ENCODE measurements around the gene DNAH11.

DNAH11 gene, protein sequence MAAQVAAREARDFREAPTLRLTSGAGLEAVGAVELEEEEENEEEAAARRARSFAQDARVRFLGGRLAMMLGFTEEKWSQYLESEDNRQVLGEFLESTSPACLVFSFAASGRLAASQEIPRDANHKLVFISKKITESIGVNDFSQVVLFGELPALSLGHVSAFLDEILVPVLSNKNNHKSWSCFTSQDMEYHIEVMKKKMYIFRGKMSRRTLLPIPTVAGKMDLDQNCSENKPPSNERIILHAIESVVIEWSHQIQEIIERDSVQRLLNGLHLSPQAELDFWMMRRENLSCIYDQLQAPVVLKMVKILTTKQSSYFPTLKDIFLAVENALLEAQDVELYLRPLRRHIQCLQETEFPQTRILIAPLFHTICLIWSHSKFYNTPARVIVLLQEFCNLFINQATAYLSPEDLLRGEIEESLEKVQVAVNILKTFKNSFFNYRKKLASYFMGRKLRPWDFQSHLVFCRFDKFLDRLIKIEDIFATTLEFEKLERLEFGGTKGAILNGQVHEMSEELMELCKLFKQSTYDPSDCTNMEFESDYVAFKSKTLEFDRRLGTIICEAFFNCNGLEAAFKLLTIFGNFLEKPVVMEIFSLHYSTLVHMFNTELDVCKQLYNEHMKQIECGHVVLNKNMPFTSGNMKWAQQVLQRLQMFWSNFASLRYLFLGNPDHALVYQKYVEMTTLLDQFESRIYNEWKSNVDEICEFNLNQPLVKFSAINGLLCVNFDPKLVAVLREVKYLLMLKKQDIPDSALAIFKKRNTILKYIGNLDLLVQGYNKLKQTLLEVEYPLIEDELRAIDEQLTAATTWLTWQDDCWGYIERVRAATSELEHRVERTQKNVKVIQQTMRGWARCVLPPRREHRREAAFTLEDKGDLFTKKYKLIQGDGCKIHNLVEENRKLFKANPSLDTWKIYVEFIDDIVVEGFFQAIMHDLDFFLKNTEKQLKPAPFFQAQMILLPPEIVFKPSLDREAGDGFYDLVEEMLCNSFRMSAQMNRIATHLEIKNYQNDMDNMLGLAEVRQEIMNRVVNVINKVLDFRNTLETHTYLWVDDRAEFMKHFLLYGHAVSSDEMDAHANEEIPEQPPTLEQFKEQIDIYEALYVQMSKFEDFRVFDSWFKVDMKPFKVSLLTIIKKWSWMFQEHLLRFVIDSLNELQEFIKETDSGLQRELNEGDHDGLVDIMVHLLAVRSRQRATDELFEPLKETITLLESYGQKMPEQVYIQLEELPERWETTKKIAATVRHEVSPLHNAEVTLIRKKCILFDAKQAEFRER (N-terminal part only)

DNA sequence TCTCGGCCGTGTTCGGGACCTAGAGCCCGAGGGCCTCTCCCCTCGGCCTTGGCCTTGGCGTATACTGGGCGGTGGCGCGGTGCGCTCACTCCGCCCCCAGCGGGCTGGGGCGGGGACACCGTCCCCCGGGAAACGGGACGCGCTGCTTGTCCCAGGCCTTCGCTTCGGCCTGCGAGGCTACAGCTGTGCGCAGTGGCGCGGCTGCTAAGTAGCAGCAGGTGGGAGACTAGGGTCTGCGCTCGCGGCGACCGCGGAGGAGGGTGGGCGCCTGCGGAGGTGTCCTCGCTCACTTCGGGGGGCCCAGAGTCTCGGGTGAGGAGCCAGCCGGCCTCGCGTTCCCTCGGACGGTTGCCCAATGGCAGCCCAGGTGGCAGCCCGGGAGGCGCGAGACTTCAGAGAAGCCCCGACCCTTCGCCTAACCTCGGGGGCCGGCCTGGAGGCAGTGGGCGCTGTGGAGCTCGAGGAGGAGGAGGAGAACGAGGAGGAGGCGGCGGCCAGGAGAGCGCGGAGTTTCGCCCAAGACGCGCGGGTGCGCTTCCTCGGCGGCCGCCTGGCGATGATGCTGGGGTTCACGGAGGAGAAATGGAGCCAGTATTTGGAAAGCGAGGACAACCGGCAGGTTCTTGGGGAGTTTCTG lies at the start of gene DNAH11:
TSS of gene DNAH11 (plus strand) at position 149 of the 637 bp plus-strand sequence. CDS start at position 356, 207 bp downstream.
- TF ChIP-seq GATA3 (IDR thresholded peaks at IDR 0.05; ENCODE audit: low read depth, low read length), result no peak
- TF ChIP-seq GATA2 (IDR thresholded peaks at IDR 0.05; ENCODE audit: low read depth, low read length), result no peak

DNA sequence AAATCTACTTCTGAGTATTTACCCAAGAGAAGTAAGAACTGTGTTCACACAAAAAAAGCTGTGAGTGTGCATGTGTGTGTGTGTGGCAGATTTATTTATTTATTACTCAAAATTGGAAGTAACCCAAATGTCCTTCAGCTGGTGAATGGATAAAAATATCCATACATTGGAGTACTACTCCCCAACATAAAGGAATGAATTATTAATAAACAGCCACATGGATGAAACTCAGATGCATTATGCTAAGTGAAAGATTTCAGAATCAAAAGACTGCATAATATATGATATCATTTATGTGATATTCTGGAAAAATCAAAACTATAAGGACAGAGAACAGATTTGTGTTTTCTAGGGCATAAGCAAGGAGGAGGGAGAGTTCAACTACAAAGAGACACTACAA lies 47.1 kb upstream of the DNAH11 start:
- no peak for TF ChIP-seq GATA3 (IDR thresholded peaks at IDR 0.05; ENCODE audit: low read depth, low read length)
- no peak for TF ChIP-seq GATA2 (IDR thresholded peaks at IDR 0.05; ENCODE audit: low read depth, low read length)

DNA sequence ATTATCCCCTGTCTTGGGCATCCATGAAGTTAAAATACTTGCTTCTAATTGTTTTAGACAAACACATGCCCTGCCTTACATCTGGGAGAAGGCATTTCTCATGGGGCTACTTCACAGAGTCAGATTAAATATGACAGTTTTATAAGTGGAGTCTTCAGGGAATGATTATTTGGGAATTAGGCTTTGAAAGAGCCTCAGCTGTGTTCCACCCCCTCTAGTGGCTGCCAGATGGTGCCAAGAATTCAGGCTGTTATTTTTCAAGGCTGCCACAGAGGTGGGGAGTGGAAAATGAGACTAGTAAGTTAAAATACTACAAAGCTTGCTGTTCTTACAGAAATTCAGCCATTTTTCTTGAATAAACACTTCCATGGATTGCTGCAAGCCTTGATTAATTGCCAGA lies 45.8 kb upstream of the DNAH11 start:
- TF ChIP-seq GATA3 (IDR thresholded peaks at IDR 0.05; ENCODE audit: low read depth, low read length), result no peak
- TF ChIP-seq GATA2 (IDR thresholded peaks at IDR 0.05; ENCODE audit: low read depth, low read length), result no peak

DNA sequence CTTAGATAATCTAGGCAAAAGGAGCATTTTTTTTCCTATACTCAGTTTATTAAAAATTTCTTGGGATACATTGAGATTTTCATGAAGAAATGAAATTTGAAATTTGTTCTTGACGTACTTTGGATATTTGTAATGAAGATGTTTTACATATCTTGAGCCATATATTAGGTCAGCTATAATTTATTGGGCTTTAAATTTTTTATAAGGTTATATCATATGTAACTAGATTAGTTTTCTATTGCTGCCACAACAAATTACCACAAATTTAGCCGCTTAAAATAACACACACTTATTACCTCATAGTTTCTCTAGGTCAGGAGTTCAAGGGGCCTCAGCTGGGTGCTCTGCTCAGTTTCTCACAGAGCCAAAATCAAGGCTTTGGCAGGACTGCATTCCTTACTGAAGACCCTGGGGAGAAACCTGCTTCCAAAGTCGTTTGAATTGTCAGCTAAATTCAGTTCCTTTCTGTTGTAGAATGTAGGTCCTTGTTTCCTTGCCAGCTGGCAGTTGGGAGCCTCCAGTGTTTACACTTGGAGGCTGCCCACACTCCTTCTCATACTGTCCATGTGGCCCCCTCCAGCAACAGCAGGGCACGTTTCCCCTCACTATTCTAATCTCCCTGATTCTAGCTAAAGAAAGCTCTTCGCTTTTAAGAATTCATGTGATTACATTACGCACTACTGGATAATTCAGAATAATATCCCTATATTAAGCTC lies 42.6 kb upstream of the DNAH11 start:
- TF ChIP-seq GATA3 (IDR thresholded peaks at IDR 0.05; ENCODE audit: low read depth, low read length) (no peak), GATA2 (IDR thresholded peaks at IDR 0.05; ENCODE audit: low read depth, low read length) (no peak)

DNA sequence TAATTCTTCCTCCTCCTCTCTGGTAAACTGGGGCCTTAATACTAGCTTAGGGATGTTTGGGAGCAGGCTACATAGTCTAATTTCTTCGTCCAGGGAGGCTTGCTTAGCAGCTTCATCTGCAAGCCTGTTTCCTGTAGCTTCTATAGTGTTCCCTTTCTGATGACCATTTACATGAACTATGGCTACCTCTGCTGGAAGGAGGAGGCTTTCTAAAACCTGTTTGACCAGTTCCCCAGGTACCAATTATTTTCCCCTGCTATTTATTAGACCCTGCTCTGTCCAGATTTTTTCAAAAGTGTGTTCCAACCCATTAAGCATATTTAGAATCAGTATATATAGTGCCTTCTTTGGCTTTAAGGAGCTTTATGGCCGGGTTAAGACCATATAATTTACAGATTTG lies 38.8 kb upstream of the DNAH11 start:
- TF ChIP-seq GATA2 (IDR thresholded peaks at IDR 0.05; ENCODE audit: low read depth, low read length) (no peak), GATA3 (IDR thresholded peaks at IDR 0.05; ENCODE audit: low read depth, low read length) (no peak)

DNA sequence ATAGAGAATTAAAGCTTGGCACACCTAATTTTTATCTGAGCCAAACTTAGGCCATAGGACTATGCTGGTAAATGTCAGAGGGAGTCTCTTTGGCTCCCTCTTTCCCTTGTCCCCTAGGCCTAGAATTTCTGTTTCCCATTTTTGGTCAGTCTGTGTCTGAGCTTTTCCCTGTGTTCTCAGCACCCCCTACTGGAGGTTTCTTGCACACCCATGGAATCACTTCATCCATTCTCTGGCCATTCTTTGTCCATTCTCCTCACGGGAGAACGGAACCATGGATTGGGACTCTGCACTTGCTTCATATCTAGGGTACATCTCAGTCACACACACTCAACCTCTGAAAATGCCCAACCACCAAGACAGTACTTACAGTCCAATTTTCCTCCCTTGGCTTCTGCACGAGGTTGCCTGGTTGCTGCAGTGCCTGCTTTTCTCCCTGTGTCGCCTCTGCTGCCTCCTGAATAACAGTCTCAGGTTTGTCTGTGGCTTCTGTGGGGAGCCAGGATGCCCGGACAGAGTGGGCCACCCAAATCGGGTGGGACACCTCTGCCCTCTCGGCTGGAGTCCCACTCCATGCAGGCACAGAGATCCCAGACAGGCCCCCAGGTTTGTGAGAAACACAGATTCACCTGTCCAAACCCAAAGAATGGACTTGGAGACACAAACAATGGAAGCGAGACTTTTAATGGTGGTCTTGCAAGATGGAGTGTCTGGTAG lies 35.1 kb upstream of the DNAH11 start:
- no peak for TF ChIP-seq GATA3 (IDR thresholded peaks at IDR 0.05; ENCODE audit: low read depth, low read length)
- no peak for TF ChIP-seq GATA2 (IDR thresholded peaks at IDR 0.05; ENCODE audit: low read depth, low read length)

DNA sequence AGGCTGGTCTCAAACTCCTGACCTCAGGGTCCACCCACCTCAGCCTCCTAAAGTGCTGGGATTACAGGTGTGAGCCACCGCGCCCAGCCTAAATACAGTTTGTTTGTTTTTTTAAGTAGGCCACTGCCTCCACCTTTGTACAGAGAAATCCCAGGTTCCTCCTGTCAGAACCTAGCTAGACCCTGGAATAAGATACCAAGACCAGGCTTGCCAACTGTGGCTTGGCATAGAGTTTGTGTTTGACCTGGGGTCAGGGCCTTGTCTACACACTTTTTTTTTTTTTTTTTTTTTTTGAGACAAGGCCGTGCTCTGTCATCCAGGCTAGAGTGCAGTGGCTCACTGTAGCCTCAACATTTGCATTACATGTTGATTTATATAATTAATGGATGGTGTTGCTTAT lies 34.3 kb upstream of the DNAH11 start:
- TF ChIP-seq GATA3 (IDR thresholded peaks at IDR 0.05; ENCODE audit: low read depth, low read length) (no peak), GATA2 (IDR thresholded peaks at IDR 0.05; ENCODE audit: low read depth, low read length) (no peak)

DNA sequence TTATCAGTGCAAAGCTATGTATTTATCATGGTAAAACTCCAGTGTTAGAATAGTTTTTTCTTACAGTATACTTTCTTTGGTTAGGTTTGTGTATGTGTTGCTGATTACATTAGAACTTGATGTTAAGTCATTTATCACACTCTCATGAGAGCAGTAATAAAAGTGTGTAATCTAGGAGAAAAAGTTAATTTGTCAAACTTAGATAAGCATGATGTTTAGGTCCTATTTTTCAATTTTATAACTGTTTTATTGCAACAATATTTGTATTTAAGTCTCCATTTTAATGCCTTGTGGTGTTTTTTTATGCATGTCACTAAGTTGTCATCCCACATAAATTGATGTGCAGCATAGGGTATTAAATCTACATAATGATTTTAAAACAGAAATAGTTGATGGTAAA lies 28.8 kb upstream of the DNAH11 start:
- TF ChIP-seq GATA2 (IDR thresholded peaks at IDR 0.05; ENCODE audit: low read depth, low read length) (no peak), GATA3 (IDR thresholded peaks at IDR 0.05; ENCODE audit: low read depth, low read length) (no peak)

DNA sequence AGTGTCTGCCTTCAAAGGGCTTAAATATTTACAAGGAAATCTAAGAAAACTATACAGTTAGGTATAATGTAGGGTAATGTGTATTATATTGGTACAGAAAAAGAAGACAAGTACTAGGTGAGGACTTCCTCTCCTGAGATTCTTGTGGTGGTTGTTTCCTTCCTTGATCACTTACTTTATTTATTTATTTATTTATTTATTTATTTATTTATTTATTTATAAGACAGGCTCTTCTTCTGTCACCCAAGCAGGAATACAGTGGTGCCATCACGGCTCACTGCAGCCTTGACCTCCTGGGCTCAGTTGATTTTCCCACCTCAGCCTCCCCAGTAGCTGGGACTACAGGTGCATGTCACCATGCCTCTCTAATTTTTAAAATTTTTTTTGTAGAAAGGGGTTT lies 18.2 kb upstream of the DNAH11 start:
- TF ChIP-seq GATA3 (IDR thresholded peaks at IDR 0.05; ENCODE audit: low read depth, low read length) (no peak), GATA2 (IDR thresholded peaks at IDR 0.05; ENCODE audit: low read depth, low read length) (no peak)

DNA sequence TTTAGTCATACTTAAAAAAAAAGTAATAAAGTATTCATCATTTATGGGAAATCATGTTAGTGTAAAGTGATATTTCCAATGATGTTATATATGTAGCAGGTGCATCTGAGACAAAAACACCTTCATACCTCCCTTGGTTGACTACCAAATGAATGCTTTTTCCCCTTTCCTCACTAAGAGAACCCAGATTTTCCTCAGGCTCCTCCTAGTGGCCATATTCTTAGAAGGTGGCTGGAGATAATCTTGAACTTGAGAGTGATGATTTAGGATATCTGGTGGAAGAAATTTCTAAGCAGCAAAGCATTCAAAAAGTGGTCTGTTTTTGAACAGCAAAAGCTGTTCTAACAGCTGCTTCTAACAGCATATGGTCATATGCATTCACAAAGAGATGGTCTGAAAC lies 16.8 kb upstream of the DNAH11 start:
- TF ChIP-seq GATA3 (IDR thresholded peaks at IDR 0.05; ENCODE audit: low read depth, low read length), result no peak
- no peak for TF ChIP-seq GATA2 (IDR thresholded peaks at IDR 0.05; ENCODE audit: low read depth, low read length)

DNA sequence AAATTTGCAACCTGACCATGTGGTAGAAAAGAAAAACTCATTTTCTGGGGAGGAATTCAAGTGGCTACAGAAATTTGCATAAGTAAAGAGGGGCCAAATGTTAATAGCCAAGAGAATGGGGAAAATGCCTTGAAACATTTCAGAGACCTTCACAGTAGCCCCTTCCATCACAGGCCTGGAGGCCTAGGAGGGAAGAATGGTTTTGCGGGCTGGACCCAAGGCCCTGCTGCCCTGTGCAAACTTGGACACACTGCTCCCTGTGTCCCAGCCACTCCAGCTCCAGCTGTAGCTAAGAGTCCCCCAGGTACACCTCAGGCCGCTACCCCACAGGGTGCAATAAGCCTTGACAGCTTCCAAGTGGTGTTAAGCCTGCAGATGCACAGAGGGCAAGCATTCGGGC lies 16.4 kb upstream of the DNAH11 start:
- TF ChIP-seq GATA2 (IDR thresholded peaks at IDR 0.05; ENCODE audit: low read depth, low read length) (no peak), GATA3 (IDR thresholded peaks at IDR 0.05; ENCODE audit: low read depth, low read length) (no peak)

DNA sequence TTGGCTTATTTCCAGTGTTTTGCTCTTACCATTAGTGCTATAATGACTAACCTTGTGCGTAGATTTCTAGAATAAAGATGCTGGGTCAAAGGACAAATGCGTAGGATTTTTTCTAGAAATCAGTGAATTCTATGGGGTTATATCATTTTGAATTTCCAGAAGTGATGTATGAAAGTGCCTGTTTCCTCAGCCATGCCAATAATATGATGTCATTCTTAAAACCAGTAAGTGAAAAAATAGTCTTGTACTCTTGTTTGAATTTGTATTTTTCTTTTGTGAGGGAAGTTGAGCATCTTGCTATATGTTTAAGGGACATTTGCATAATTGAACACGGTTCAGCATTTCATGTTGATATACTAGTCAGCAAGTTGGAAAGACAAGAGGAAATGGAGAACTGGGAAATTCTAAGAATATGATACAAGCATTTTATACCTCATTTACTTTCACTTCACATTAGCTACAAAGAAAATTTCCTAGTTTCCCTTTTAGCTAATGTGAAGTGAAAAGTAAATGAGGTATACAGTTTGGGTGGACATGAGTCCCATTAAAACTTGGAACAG lies 3.8 kb upstream of the DNAH11 start:
- TF ChIP-seq GATA2 (IDR thresholded peaks at IDR 0.05; ENCODE audit: low read depth, low read length), result no peak
- TF ChIP-seq GATA3 (IDR thresholded peaks at IDR 0.05; ENCODE audit: low read depth, low read length), result no peak

Measured in SH-SY5Y (cell line).